HEK293 (cell line): ENCODE measurements around the gene DISC1.

Experiments
- MEIS1 ChIP-seq: sonication (generic); formaldehyde crosslinking; IDR thresholded peaks from 2 replicates; pipeline ENCODE4 v1.8.1; 2022; ENCODE audit warnings: missing genetic modification reagents, mild to moderate bottlenecking, borderline replicate concordance
- SP2 ChIP-seq: fragments of 450-650 bp; formaldehyde crosslinking; IDR thresholded peaks from 2 replicates; pipeline ENCODE4 v1.5.1; 2016; ENCODE audit warnings: missing biosample characterization, missing genetic modification characterization
- ZBTB17 ChIP-seq: fragments of 450-650 bp; formaldehyde crosslinking; IDR thresholded peaks from 2 replicates; pipeline ENCODE4 v1.5.1; 2016; ENCODE audit warnings: missing biosample characterization, missing genetic modification characterization
- ZEB2 ChIP-seq: fragments of 450-650 bp; formaldehyde crosslinking; IDR thresholded peaks from 2 replicates; pipeline ENCODE4 v1.5.1; 2016; ENCODE audit warnings: missing biosample characterization, missing genetic modification characterization
- ZFHX2 ChIP-seq: fragments of 450-650 bp; formaldehyde crosslinking; conservative IDR thresholded peaks from 2 replicates; pipeline ENCODE4 v1.5.1; 2016; ENCODE audit warnings: missing biosample characterization, missing genetic modification characterization
- ZNF138 ChIP-seq: fragments of 450-650 bp; formaldehyde crosslinking; IDR thresholded peaks from 2 replicates; pipeline ENCODE4 v1.5.1; 2016; ENCODE audit warnings: missing biosample characterization, missing genetic modification characterization, borderline replicate concordance
- ZNF157 ChIP-seq: fragments of 450-650 bp; formaldehyde crosslinking; IDR thresholded peaks from 2 replicates; pipeline ENCODE4 v1.5.1; 2016; ENCODE audit warnings: missing biosample characterization, missing genetic modification characterization
- ZNF274 ChIP-seq, 2 experiments: fragments of 200-500 bp in 1 of 2; fragments of 450-650 bp in 1 of 2; sonication (Bioruptor generic) in 1 of 2; formaldehyde crosslinking in 1 of 2; IDR thresholded peaks; 2 replicates each; pipeline versions ENCODE4 v1.5.1 to v1.6.1; 2014 to 2016; ENCODE audit warnings: borderline replicate concordance in 1 of 2, inconsistent platforms in 1 of 2, low read length in 1 of 2, missing biosample characterization in 1 of 2, missing genetic modification characterization in 1 of 2
- ZNF335 ChIP-seq: fragments of 450-650 bp; formaldehyde crosslinking; conservative IDR thresholded peaks from 2 replicates; pipeline ENCODE4 v1.5.1; 2016; ENCODE audit warnings: missing biosample characterization, missing genetic modification characterization
- ZNF391 ChIP-seq: fragments of 450-650 bp; formaldehyde crosslinking; IDR thresholded peaks from 2 replicates; pipeline ENCODE4 v1.5.1; 2016; ENCODE audit warnings: low read depth, missing biosample characterization, missing genetic modification characterization, borderline replicate concordance
- ZNF548 ChIP-seq: fragments of 450-650 bp; formaldehyde crosslinking; IDR thresholded peaks from 2 replicates; pipeline ENCODE4 v1.5.1; 2016; ENCODE audit warnings: missing biosample characterization, missing genetic modification characterization
- TF ChIP-seq, protein P1 (sequence below): fragments of 450-650 bp; IDR thresholded peaks from 2 replicates; pipeline ENCODE4 v1.5.1; 2018; ENCODE audit warnings: missing biosample characterization, mild to moderate bottlenecking, missing genetic modification characterization
- TF ChIP-seq, protein P2 (sequence below): fragments of 450-650 bp; formaldehyde crosslinking; IDR thresholded peaks from 2 replicates; pipeline ENCODE4 v1.5.1; 2016; ENCODE audit warnings: missing biosample characterization, missing genetic modification characterization

DNA sequence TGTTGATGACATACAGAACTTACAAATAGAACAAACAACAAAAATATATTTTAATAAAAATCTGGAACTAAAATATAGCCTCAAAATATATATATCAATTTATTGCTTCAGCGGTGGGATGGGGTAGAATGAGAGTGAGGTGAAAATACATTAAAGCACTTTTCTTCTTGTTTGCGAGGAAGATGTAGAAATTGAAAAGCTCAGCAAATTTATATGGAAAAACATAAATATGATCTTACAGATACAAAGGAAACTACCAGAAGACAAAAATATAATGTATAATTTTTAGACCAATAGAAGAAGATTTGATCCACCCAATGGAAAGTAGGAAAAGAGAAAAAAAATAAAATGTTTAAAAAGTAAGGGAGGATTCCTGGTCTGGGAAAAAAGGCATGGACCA is 372.2 kb downstream of the DISC1 start:
- TF ChIP-seq ZNF335 (tag by site-specific recombination), result no peak
- TF ChIP-seq, protein P1, sequence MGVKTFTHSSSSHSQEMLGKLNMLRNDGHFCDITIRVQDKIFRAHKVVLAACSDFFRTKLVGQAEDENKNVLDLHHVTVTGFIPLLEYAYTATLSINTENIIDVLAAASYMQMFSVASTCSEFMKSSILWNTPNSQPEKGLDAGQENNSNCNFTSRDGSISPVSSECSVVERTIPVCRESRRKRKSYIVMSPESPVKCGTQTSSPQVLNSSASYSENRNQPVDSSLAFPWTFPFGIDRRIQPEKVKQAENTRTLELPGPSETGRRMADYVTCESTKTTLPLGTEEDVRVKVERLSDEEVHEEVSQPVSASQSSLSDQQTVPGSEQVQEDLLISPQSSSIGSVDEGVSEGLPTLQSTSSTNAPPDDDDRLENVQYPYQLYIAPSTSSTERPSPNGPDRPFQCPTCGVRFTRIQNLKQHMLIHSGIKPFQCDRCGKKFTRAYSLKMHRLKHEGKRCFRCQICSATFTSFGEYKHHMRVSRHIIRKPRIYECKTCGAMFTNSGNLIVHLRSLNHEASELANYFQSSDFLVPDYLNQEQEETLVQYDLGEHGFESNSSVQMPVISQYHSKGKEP (tag by site-specific recombination), result no peak
- TF ChIP-seq, protein P2, sequence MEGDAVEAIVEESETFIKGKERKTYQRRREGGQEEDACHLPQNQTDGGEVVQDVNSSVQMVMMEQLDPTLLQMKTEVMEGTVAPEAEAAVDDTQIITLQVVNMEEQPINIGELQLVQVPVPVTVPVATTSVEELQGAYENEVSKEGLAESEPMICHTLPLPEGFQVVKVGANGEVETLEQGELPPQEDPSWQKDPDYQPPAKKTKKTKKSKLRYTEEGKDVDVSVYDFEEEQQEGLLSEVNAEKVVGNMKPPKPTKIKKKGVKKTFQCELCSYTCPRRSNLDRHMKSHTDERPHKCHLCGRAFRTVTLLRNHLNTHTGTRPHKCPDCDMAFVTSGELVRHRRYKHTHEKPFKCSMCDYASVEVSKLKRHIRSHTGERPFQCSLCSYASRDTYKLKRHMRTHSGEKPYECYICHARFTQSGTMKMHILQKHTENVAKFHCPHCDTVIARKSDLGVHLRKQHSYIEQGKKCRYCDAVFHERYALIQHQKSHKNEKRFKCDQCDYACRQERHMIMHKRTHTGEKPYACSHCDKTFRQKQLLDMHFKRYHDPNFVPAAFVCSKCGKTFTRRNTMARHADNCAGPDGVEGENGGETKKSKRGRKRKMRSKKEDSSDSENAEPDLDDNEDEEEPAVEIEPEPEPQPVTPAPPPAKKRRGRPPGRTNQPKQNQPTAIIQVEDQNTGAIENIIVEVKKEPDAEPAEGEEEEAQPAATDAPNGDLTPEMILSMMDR (tag by site-specific recombination), result no peak
- TF ChIP-seq ZEB2, result no peak
- TF ChIP-seq ZNF138 (tag by site-specific recombination), result no peak
- TF ChIP-seq MEIS1, result no peak
- no peak for TF ChIP-seq ZNF391 (tag by site-specific recombination)
- no peak for TF ChIP-seq ZBTB17
- TF ChIP-seq ZFHX2 (tag by site-specific recombination), result no peak
- TF ChIP-seq ZNF548, result no peak
- TF ChIP-seq ZNF274 (IDR thresholded peaks at IDR 0.05; ENCODE audit: low read length), result no peak
- no peak for TF ChIP-seq ZNF274 (tag by site-specific recombination; IDR thresholded peaks at IDR 0.05; ENCODE audit: borderline replicate concordance)
- no peak for TF ChIP-seq SP2
- TF ChIP-seq ZNF157 (tag by site-specific recombination), result no peak
